Measurements from ENCODE around the gene TM4SF18.

Gene TM4SF18

DNA sequence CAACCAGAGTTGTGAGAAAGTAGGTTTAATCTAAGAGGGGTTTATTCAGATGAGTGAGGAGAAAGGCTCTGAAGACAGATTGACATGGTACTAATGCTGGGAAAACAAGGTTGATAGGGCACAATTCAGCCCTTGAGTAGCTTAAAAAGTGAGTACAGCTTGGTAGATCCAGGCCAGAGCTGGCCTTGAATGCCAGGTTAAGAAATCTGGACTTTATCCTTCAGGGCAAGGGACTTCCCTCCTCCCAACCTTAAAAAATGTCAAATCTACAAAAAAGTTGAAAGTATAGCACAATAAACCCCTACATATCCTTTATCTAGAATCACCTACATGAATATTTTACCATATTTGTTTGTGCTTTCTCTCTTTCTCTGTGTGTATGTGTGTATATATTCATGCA, 7.9 kb downstream of the TM4SF18 start:
- no peak for ATAC-seq

DNA sequence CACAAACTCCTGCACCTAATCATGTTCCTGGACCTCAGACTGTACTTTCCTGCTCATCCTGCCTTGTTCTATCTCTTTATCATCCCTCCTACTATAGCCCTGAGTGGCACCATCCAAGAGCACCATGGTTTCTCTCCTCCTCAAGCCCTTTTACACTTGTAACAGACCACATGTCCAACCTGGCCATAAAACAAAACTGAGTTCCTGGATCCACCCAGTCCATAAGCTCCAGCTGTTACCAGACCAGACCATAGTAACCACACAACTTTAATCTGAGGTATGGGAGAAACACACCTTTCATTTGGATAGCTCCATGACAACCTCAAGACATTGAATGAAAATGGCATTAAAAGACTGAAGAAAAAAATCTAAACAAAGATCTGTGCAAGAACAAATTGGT, 9.1 kb downstream of the TM4SF18 start:
- ATAC-seq, result no peak

- ATAC-seq, result no peak
These were observed 11.8 kb downstream of the TM4SF18 start for GRCh38 chr3:149321640-149322039.

GRCh38 chr3:149321136-149321535, 12.3 kb downstream of the TM4SF18 start:
- no peak for ATAC-seq

GRCh38 chr3:149319750-149320149, 13.7 kb downstream of the TM4SF18 start:
- no peak for ATAC-seq

DNA sequence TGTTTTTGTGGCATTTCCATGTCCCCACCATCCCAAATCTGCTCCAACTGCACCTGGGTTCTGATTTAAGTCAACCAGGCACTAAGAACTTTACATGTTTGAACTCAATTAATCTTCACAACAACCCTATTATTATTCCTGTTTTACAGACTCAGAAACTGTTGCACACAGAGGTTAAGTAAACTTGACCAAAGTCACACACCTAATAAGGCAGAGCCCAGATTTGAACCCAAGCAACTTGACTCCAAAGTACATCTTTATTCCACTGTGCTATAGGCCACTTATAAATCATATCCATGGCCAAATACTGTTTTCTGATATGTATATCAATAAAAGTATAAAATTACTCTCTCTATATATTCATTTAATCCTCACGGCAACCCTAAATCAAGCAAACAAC, 16.4 kb downstream of the TM4SF18 start:
- no peak for ATAC-seq

DNA sequence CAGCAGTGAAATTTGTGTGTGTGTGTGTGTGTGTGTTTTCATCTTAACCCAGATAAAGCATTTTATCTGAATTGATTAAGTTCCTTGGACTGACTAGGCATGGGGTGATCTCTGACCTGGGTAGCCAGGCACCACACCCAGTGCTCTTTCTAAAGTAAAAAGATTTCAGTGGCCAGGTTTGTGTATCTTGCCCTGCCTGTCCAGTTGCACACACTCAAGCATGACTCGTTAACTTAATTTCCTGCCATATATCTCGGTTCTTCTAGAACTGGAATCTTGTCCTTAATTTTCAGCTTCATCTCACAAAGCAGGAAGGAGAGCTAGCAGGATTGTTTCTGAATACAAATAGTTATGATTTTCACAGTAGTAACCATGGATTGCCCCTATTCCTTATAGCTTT, 17.0 kb downstream of the TM4SF18 start:
- ATAC-seq, result no peak

DNA sequence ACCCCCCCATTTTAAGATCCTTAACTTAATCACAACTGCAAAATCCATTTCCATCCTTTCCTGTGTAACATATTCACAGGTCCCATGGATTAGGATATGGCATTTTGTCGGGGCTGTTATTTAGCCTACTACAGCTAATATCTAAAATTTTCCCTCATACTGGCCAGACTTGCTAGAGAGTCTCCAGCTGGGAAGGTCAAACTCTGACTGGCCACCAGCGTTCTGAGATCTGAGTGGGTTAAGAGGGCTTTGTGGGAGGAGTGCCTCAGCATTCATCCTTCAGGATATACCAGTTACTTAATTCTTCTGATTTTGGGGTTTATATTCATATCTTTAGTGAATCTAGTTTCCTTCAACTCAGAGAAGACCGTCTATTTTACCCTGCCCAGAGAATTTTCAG, 17.7 kb downstream of the TM4SF18 start:
- no peak for ATAC-seq

- ATAC-seq, result no peak
These were observed 18.4 kb downstream of the TM4SF18 start for GRCh38 chr3:149314807-149315578.

DNA sequence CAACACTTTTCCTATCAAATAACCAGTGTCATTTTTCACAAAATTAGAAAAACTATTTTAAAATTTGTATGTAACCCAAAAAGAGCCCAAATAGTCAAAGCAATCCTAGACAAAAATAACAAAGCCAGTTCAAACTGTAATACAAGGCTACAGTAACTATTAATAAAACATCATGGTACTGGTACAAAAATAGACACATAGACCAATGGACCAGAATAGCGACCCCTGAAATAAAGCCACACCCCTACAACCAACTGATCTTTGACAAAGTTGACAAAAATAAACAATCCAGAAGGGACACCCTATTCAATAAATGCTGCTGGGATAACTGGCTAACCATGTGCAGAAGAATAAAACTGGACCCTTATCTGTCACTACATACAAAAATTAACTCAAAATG, 19.9 kb downstream of the TM4SF18 start:
- ATAC-seq, result no peak

- ATAC-seq, result no peak
These were observed 22.5 kb downstream of the TM4SF18 start for GRCh38 chr3:149310796-149311534.

GRCh38 chr3:149307435-149307783, 26.0 kb downstream of the TM4SF18 start:
- no peak for ATAC-seq

DNA sequence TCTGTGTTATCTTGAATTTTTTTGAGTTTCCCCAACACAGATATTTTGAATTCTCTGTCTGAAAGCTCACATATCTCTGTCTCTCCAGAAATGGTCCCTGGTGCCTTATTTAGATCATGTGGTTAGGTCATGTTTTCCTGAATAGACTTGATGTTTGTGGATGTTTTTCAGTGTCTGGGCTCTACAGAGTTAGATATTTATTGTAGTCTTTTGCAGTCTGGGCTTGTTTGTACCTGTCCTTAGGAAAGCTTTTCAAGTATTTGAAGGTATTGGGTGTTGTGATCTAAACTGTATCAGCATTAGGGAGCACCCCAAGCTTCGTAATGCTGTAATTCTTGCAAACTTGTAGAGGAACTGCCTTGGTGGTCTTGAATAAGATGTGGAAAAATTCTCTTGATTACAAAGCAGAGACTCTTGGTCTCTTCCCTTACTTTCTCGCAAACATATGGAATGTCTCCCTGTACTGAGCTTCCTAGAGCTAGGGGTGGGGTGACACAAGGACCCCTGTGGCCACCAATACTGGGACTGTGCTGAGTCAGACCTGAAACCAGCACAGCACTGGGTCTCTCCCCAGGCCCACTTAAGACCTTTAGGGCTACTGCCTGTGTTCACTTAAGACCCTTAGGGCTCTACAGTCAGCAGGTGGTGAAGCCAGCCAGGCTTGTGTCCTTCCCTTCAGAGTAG, 26.5 kb downstream of the TM4SF18 start:
- ATAC-seq, result no peak

GRCh38 chr3:149305376-149305775, 28.1 kb downstream of the TM4SF18 start:
- no peak for ATAC-seq

- no peak for ATAC-seq
These were observed 33.3 kb downstream of the TM4SF18 start for GRCh38 chr3:149299938-149300801.

DNA sequence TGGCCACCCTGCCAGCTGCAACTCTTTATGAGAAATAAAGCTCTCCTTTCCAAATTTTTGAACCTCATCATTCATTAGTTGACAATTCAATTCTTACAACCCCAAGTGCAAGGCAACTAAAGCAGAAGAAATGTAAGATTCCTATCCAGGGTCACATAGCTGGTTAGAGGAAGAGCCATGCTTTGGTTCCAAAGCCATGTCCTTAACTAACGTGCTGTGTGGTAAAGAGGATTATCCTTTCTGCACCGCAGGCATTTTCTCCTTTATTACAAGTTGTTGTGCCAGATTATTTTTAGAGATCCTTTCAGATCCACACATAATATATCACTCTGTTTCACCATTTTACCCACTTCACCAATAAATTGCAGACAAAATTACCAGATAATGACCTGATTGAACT, 36.5 kb downstream of the TM4SF18 start:
- ATAC-seq, result no peak

- no peak for ATAC-seq
These were observed 40.8 kb downstream of the TM4SF18 start for GRCh38 chr3:149292666-149293065.

DNA sequence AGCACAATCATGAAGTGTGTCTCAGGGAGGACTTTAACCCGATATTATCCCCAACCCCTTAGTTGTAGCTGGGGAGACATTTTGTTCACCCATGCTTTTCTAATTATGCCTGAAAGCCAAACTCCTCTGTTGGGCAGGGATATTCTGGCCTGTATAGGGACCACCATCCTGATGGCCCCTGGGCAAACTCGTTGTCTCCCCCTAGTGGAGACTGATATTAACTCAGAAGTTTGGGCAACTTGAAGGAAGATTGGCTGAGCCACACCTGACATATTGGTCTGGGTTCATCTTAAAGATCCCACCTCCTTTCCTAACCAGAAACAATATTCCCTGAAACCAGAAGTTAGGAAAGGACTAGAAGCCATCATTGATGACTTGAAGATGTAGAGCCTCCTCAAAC, 42.3 kb downstream of the TM4SF18 start:
- no peak for ATAC-seq

GRCh38 chr3:149288655-149289054, 44.8 kb downstream of the TM4SF18 start:
- ATAC-seq, result no peak

DNA sequence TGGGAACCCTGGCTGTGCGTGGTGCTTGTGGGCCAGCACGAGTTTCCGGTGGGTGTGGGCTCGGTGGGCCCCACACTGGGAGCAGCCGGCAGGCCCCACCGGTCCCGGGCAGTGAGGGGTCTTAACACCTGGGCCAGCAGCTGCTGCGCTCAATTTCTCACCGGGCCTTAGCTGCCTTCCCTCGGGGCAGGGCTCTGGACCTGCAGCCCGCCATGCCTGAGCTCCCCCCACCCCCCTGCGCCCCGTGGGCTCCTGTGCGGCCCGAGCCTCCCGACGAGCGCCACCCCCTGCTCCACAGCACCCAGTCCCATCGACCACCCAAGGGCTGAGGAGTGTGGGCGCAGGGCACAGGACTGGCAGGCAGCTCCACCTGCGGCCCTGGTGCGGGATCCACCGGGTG, 49.4 kb downstream of the TM4SF18 start:
- no peak for ATAC-seq

DNA sequence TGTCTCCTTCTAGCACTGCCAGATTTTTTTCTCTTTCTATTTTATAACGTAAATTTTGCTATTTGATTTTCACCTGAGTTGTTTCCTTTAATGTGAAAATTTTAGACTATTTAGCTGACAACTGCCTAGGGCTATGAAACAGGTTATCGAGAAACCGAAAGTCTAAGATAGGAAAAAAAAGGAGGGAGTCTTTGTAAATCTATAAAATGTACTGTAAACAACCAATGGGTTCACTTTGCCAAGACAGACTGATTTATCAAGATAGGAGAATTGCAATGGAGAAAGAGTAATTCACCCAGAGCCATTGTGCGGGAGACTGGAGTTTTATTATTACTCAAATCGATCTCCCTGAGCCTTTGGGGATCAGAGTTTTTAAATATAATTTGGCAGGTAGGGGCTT, 50.0 kb downstream of the TM4SF18 start:
- ATAC-seq, result no peak

DNA sequence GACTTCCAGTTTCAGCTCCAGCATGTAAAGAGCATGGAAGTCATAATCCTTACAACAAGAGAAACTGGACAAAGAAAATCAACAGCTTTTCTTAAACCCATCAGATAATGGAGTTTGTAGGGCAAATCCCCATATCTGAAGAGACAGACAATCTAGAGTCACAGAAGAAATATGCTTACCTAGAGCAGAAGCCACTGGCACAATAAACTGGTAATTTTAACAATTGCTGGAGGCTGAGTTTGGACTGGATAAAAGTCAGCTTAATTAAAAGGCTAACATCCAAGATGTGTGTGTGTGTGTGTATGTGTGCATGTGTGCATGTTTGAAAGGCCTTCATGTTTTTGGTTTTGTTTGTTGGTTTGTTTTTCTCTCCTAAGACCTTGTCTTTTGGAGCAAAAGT, 50.6 kb downstream of the TM4SF18 start:
- no peak for ATAC-seq

DNA sequence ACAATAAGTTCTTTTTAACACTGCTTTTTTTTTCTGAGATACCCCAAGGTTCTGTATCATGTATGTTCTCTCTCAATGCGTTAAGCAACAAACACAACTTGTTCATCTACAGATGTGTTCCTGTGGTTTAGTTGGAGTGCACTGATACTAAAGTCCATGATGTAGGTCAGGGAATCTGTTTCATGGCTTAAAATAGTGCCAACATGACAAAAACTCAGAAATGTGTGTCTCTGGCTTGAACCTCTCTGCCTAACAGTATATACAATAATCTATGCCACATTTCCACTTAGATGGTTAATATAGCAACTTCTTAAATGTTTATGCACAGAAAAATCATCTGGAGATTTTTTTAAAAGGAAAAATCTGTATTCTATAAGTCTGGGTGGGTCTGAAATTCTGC, 51.1 kb downstream of the TM4SF18 start:
- ATAC-seq, result no peak
